CD14-positive monocyte (primary cell): ENCODE measurements around the gene REV3L. TPM values are rescaled to one million over a fixed set of nuclear protein-coding genes. Genes with fewer than 3 reads are reported as not detected.

ENCODE experiments used
- DNase-seq, 3 donors: peaks; one replicate each; pipeline ENCODE4 v3.0.0-alpha.2; 2011 to 2022
- H2AFZ ChIP-seq: 2 replicates; pipeline ENCODE4 v1.6.0; 2012; ENCODE audit warnings: mild to moderate bottlenecking, low read depth, low read length, inconsistent platforms; ENCODE audit not compliant: insufficient read depth, poor library complexity, severe bottlenecking
- H3K27ac ChIP-seq, 2 donors: 1 replicate in 1 of 2; 2 replicates in 1 of 2; pipeline ENCODE4 v1.5.1; 2012 to 2013; ENCODE audit warnings: low read length in 2 of 2, control low read depth in 1 of 2, inconsistent platforms in 1 of 2, low read depth in 1 of 2, mild to moderate bottlenecking in 1 of 2
- H3K27me3 ChIP-seq, 2 donors: one replicate each; pipeline versions ENCODE4 v1.6.0 to v1.6.1; 2011 to 2013; ENCODE audit warnings: low read length in 2 of 2; ENCODE audit not compliant: control insufficient read depth in 2 of 2, insufficient read depth in 2 of 2
- H3K36me3 ChIP-seq, 2 donors: replicated peaks in 1 of 2; 1 replicate in 1 of 2; 2 replicates in 1 of 2; pipeline versions ENCODE4 v1.5.1 to v1.6.1; 2012 to 2013; ENCODE audit warnings: low read length in 2 of 2, control low read depth in 1 of 2, inconsistent platforms in 1 of 2, mild to moderate bottlenecking in 1 of 2; ENCODE audit not compliant: insufficient read depth in 2 of 2, control insufficient read depth in 1 of 2
- H3K4me1 ChIP-seq, 2 donors: 1 replicate in 1 of 2; 2 replicates in 1 of 2; pipeline versions ENCODE4 v1.5.1 to v1.6.1; 2012 to 2013; ENCODE audit warnings: low read length in 2 of 2, control low read depth in 1 of 2, inconsistent platforms in 1 of 2, mild to moderate bottlenecking in 1 of 2, moderate library complexity in 1 of 2; ENCODE audit not compliant: insufficient read depth in 2 of 2, control insufficient read depth in 1 of 2
- H3K4me2 ChIP-seq: replicated peaks from 2 replicates; pipeline ENCODE3; 2012; ENCODE audit warnings: low read length, moderate library complexity, mild to moderate bottlenecking; ENCODE audit not compliant: poor library complexity, severe bottlenecking; ENCODE audit errors: extremely low read depth
- H3K4me3 ChIP-seq, 3 experiments: fragments of 200-600 bp in 1 of 3; sonication (generic) in 1 of 3; replicated peaks in 1 of 3; 1 replicate in 2 of 3; 2 replicates in 1 of 3; pipeline ENCODE4 v1.5.1; 2011 to 2013; ENCODE audit warnings: low read length in 3 of 3, mild to moderate bottlenecking in 3 of 3, control low read depth in 2 of 3, low read depth in 2 of 3, inconsistent platforms in 1 of 3, moderate library complexity in 1 of 3
- H3K79me2 ChIP-seq: 2 replicates; pipeline ENCODE4 v1.6.0; 2012; ENCODE audit warnings: mild to moderate bottlenecking, control low read depth, inconsistent platforms, low read length, moderate library complexity; ENCODE audit not compliant: insufficient read depth
- H3K9ac ChIP-seq: 2 replicates; pipeline ENCODE4 v1.6.0; 2017; ENCODE audit warnings: low read length, mild to moderate bottlenecking; ENCODE audit not compliant: insufficient read depth, poor library complexity, severe bottlenecking
- H3K9me3 ChIP-seq, 2 donors: replicated peaks in 1 of 2; 1 replicate in 1 of 2; 2 replicates in 1 of 2; pipeline versions ENCODE4 v1.5.1 to v1.6.1; 2012 to 2013; ENCODE audit warnings: low read length in 2 of 2, control low read depth in 1 of 2; ENCODE audit not compliant: control insufficient read depth in 1 of 2, insufficient read depth in 1 of 2
- H4K20me1 ChIP-seq: 2 replicates; pipeline ENCODE4 v1.6.0; 2012; ENCODE audit warnings: mild to moderate bottlenecking, low read length, control low read depth, moderate library complexity; ENCODE audit not compliant: insufficient read depth
- H3K27ac Mint-ChIP-seq, 7 donors: one replicate each; pipeline ENCODE4 v1.8.0; 2020; ENCODE audit warnings: mild to moderate bottlenecking in 7 of 7, mixed read lengths in 7 of 7, moderate library complexity in 6 of 7, inconsistent platforms in 2 of 7
- H3K27me3 Mint-ChIP-seq, 3 donors: one replicate each; pipeline ENCODE4 v1.8.0; 2021 to 2022; ENCODE audit warnings: low read depth in 3 of 3, mild to moderate bottlenecking in 3 of 3, mixed read lengths in 3 of 3, moderate library complexity in 3 of 3, inconsistent platforms in 1 of 3
- H3K36me3 Mint-ChIP-seq, 2 donors: one replicate each; pipeline ENCODE4 v1.8.0; 2020; ENCODE audit warnings: mixed read lengths in 2 of 2, inconsistent platforms in 1 of 2, mild to moderate bottlenecking in 1 of 2
- H3K4me1 Mint-ChIP-seq: one replicate; pipeline ENCODE4 v1.8.0; 2020; ENCODE audit warnings: mild to moderate bottlenecking, mixed read lengths
- H3K4me3 Mint-ChIP-seq, 2 donors: one replicate each; pipeline ENCODE4 v1.8.0; 2020; ENCODE audit warnings: mild to moderate bottlenecking in 2 of 2, mixed read lengths in 2 of 2, moderate library complexity in 1 of 2
- H3K9me3 Mint-ChIP-seq, 7 donors: one replicate each; pipeline ENCODE4 v1.8.0; 2020 to 2022; ENCODE audit warnings: mixed read lengths in 7 of 7, mild to moderate bottlenecking in 6 of 7, moderate library complexity in 6 of 7, inconsistent platforms in 2 of 7
- CTCF ChIP-seq: fragments of 200-600 bp; IDR thresholded peaks from one replicate; pipeline ENCODE4 v1.8.0; 2022; ENCODE audit warnings: antibody characterized with exemption, mild to moderate bottlenecking
- whole genome bisulfite sequencing: methylation state at CpG from one replicate; pipeline ENCODE4 v1.1.5; 2013; ENCODE audit warnings: missing lambda C conversion rate; ENCODE audit not compliant: insufficient coverage; 5-methylcytosine and 5-hydroxymethylcytosine counted together
- intact Hi-C, 2 donors: fragments of 100-400 bp; cut with micrococcal nuclease; formaldehyde crosslinking; loops; one replicate each; pipeline versions ENCODE4 v1.15.0 to v1.15.1; 2023
- polyA plus RNA-seq, 3 donors: library from polyadenylated mRNA; depleted of rRNA in 1 of 3; unstranded in 2 of 3; stranded (reverse) in 1 of 3; fragments of 300-500 nt in 2 of 3; fragments of >200 nt in 1 of 3; fragmentation: Illumina TruSeq in 2 of 3; gene quantifications; 1 replicate in 2 of 3; 2 replicates in 1 of 3; pipeline ENCODE4 v1.2.3, GENCODE V29; 2012 to 2021

REV3L gene
- polyA plus RNA-seq, 3 donors, result 3.4 to 5.7 (median 4.9) TPM

DNA sequence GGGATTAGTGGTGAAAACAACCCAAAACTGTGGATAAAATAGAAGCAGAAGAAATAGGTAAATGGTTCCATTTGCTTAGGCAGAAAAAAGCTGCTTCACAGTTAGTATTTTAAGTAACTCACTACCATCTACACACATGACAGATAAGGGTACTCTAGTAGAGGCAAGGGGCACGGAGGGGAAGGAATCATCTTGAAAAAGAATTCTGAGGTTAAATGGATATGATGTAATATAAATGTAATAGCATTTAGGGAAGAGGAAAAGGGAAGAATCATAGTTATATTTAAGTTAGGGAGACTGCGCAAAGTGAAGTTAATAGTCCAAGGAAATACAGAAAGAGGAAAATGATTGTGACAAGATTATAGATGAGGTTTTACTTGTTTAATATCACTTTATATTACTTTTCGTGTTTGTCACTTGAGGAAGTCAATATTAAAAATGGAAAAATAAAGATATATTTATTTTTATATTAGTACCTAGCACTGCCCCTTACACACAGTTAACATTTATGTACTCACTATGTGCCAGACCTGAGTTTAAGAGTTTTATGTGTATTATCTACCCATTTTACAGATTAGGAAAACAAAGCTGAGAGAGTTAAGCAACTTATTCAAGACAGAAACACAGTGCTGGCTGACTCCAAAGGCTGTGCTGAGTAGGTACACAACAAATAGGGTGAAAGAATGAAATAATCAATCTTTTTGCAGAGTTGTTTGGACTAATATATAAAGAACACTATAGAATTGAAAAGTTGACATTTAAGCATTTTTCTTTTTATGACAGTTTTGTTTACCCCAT lies 128.1 kb downstream of the REV3L start:
- H3K27ac ChIP-seq, result peak overlapping the region in 1 of 2 donors; percentile 87
- H3K36me3 ChIP-seq, result peaks cover 16 to 38% of the 10 kb centered on the region in 2 donors
- intact Hi-C loops, result loop anchor here in 1 of 2 donors (5.0 kb wide), 1 partner anchor 127 kb away; the partner anchor contains the start of gene REV3L
- Mint-ChIP-seq H3K27ac (peak overlapping the region; percentile 86 to 94 (median 92)), H3K4me3 (peak overlapping the region; percentile 34 to 72), H3K4me1 (peaks cover 19% of the 10 kb centered on the region), H3K27me3 (peaks cover 0 to 1% (median 0%) of the 10 kb centered on the region in 3 donors), H3K9me3 (no peaks in the 10 kb centered on the region), H3K36me3 (peaks cover 29 to 37% of the 10 kb centered on the region in 2 donors)
- no peak overlapping the region for H2AFZ ChIP-seq
- H3K4me3 ChIP-seq, result peak overlapping the region in 1 of 3 experiments; percentile 39
- H3K4me1 ChIP-seq, result peaks cover 20 to 25% of the 10 kb centered on the region in 2 donors
- no CpG with 5 or more reads among the region's 3 CpGs for WGBS
- no peaks in the 10 kb centered on the region for H4K20me1 ChIP-seq
- peak overlapping the region; percentile 40 for H3K9ac ChIP-seq
- no peaks in the 10 kb centered on the region for H3K79me2 ChIP-seq
- H3K9me3 ChIP-seq, result no peaks in the 10 kb centered on the region
- no peaks in the 10 kb centered on the region for H3K27me3 ChIP-seq
- TF ChIP-seq CTCF, result no peak
- peak overlapping the region; percentile 17 for H3K4me2 ChIP-seq
- peak; percentile 38 to 75 (median 59) for DNase-seq

DNA sequence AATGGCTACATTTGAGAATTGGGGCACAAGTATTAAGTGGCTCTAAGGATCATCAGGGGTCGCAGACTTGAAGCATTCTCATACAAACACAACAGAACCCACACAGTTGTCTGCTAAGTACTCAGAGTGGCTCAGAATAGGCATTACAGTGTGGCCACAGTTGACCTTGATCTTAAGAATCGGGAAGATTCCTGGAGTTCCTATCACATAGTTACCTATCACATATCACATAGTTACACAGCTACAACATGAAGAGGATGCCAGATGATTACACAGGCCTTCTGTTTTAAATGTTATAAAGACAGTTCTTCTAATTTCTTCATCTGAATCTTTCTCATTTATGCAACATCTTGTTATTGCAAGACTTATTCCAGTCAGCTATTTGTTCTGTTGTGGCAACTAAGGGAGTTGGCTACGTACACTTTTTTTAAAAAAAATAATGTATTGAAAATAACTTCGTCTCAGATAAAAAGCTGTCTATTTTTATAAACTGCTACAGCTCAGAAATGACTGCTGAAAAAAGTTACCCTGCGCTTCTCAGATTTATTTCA lies 129.0 kb downstream of the REV3L start:
- no peaks in the 10 kb centered on the region for H3K9me3 ChIP-seq
- no peaks in the 10 kb centered on the region for H3K79me2 ChIP-seq
- peak overlapping the region in 1 of 3 experiments; percentile 39 for H3K4me3 ChIP-seq
- no peak overlapping the region for H3K4me3 Mint-ChIP-seq
- H3K9ac ChIP-seq, result peak overlapping the region; percentile 40
- H3K36me3 Mint-ChIP-seq, result peaks cover 30 to 44% of the 10 kb centered on the region in 2 donors
- peaks cover 16 to 40% of the 10 kb centered on the region in 2 donors for H3K36me3 ChIP-seq
- DNase-seq, result peak; percentile 33 to 69 (median 38)
- peaks cover 19% of the 10 kb centered on the region for H3K4me1 Mint-ChIP-seq
- H4K20me1 ChIP-seq, result no peaks in the 10 kb centered on the region
- H3K4me2 ChIP-seq, result peak overlapping the region; percentile 17
- H3K27ac Mint-ChIP-seq, result peak overlapping the region; percentile 86 to 94 (median 92)
- peak overlapping the region; percentile 48 for H2AFZ ChIP-seq
- H3K27ac ChIP-seq, result peak overlapping the region in 1 of 2 donors; percentile 87
- H3K27me3 ChIP-seq, result no peaks in the 10 kb centered on the region
- H3K9me3 Mint-ChIP-seq, result no peaks in the 10 kb centered on the region
- intact Hi-C loops, result no loop called here
- WGBS, result no CpG with 5 or more reads among the region's 5 CpGs
- no peak for TF ChIP-seq CTCF
- H3K4me1 ChIP-seq, result peaks cover 20 to 25% of the 10 kb centered on the region in 2 donors
- H3K27me3 Mint-ChIP-seq, result peaks cover 0 to 1% (median 0%) of the 10 kb centered on the region in 3 donors
